Lower lobe of right lung (tissue), 2 donors: ENCODE measurements around the gene FOXP1. TPM values are rescaled to one million over a fixed set of nuclear protein-coding genes. Genes with fewer than 3 reads are reported as not detected.

Source experiments
- ATAC-seq, 2 donors: fragments of 200-7000 bp; cut with Tn5 transposase; one replicate each; pipeline ENCODE4 v1.9.1; 2020 to 2022; ENCODE audit warnings: mild to moderate bottlenecking in 2 of 2, moderate library complexity in 2 of 2
- DNase-seq: peaks from one replicate; pipeline ENCODE4 v3.0.0-alpha.2; 2020
- H3K27ac ChIP-seq: fragments of 200-600 bp; one replicate; pipeline ENCODE4 v1.8.0; 2022
- H3K27me3 ChIP-seq: fragments of 200-600 bp; one replicate; pipeline ENCODE4 v1.8.0; 2022; ENCODE audit warnings: low read depth
- H3K36me3 ChIP-seq: fragments of 200-600 bp; one replicate; pipeline ENCODE4 v1.8.0; 2022; ENCODE audit warnings: mild to moderate bottlenecking
- H3K4me1 ChIP-seq: fragments of 200-600 bp; one replicate; pipeline ENCODE4 v1.8.0; 2022
- H3K4me3 ChIP-seq: fragments of 200-600 bp; one replicate; pipeline ENCODE4 v1.8.0; 2022; ENCODE audit warnings: mild to moderate bottlenecking
- H3K9me3 ChIP-seq: fragments of 200-600 bp; one replicate; pipeline ENCODE4 v1.8.0; 2022
- intact Hi-C: fragments of 100-400 bp; cut with DNase I; formaldehyde crosslinking; loops from one replicate; pipeline ENCODE4 v1.11.0; 2022
- total RNA-seq: library from RNA; stranded (reverse); fragmentation: NEBNext Ultra II Directional; extraction: Animal tissue kit (Norgen Biotek cat#: 25700); gene quantifications from one replicate; pipeline ENCODE4 v1.2.1, GENCODE V29; 2021
- TF ChIP-seq, protein P1 (sequence below): fragments of 200-600 bp; IDR thresholded peaks from one replicate; pipeline ENCODE4 v1.8.0; 2022; ENCODE audit warnings: antibody characterized with exemption, mild to moderate bottlenecking
- donor health status: DM: no; HTN: yes; CAD: no; lungs with severe emphysema.

FOXP1 gene
- total RNA-seq, 1 donor from 2014 or later = 138 TPM

DNA sequence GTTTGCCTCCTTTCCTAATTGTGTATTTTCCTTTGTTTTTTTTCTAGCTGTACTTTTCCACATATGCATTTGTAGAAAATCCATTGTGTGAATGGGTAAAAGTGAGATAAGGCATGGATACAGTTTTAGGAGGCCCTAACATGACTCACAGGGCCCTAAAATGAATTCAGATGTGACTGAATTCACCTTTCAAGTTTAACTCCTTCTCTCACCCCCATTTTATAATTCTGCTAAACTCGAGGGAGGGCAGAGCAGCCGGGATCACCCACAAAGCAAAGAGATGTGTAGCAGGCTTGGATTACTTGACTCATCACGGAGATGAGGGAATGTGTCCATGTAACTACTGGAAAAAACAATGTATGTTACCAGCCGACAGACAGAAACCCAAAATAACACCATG lies 59.9 kb downstream of the FOXP1 start:
- TF ChIP-seq, protein P1, sequence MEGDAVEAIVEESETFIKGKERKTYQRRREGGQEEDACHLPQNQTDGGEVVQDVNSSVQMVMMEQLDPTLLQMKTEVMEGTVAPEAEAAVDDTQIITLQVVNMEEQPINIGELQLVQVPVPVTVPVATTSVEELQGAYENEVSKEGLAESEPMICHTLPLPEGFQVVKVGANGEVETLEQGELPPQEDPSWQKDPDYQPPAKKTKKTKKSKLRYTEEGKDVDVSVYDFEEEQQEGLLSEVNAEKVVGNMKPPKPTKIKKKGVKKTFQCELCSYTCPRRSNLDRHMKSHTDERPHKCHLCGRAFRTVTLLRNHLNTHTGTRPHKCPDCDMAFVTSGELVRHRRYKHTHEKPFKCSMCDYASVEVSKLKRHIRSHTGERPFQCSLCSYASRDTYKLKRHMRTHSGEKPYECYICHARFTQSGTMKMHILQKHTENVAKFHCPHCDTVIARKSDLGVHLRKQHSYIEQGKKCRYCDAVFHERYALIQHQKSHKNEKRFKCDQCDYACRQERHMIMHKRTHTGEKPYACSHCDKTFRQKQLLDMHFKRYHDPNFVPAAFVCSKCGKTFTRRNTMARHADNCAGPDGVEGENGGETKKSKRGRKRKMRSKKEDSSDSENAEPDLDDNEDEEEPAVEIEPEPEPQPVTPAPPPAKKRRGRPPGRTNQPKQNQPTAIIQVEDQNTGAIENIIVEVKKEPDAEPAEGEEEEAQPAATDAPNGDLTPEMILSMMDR = no peak
- no peaks in the 10 kb centered on the region for H3K27me3 ChIP-seq
- DNase-seq (no peak), ATAC-seq (no peak)
- peaks cover 3% of the 10 kb centered on the region for H3K4me1 ChIP-seq
- no peak overlapping the region for H3K4me3 ChIP-seq
- no peaks in the 10 kb centered on the region for H3K36me3 ChIP-seq
- no peaks in the 10 kb centered on the region for H3K9me3 ChIP-seq
- intact Hi-C loops = no loop called here
- H3K27ac ChIP-seq = no peak overlapping the region

DNA sequence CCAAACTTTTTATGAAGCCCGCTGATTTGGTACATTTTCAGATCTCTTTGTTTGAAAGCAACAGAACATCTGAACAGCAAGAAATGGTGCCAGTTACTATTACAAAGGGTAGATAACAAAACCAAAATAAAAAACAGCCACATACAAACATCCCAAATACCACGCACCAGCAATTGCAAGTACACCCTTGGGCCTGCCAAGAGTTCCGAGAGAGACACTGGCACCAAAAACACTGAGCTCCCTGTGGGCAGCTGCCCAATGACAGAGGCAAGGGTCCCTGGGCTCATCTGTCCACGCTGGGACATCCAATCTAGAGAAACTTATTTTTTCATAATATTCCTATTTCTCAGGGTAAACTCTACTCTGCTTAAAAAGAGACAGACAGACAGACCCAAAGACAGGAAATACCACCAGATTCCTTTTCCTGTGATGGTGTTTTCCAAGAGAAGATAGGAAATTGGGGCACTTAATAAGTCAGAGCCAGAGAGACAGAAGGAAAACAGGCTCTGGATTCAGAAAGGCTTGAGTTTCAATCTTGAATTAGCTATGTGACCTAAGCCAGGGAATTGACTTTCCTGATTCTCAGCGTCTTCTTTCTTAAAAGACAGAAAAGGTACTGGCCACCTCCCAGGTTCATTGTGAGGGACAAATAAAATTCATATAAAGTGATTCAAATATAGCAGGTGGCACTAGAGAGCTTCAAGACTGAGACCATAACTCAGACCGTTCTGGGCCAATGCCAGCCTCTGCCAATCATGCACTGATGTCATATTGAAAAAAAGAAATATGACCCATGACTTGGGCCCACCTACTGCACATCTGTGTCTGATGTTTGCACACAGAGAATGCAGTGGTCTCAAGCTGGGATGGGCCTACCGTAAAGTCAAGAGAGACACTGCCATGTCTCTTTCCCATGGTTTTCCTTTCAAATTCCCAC lies 61.3 kb downstream of the FOXP1 start:
- TF ChIP-seq, protein P1 = no peak
- H3K36me3 ChIP-seq = no peaks in the 10 kb centered on the region
- ATAC-seq (no peak), DNase-seq (no peak)
- H3K27me3 ChIP-seq = no peaks in the 10 kb centered on the region
- no peaks in the 10 kb centered on the region for H3K9me3 ChIP-seq
- no peak overlapping the region for H3K4me3 ChIP-seq
- H3K27ac ChIP-seq = no peak overlapping the region
- peaks cover 3% of the 10 kb centered on the region for H3K4me1 ChIP-seq
- intact Hi-C loops = no loop called here

DNA sequence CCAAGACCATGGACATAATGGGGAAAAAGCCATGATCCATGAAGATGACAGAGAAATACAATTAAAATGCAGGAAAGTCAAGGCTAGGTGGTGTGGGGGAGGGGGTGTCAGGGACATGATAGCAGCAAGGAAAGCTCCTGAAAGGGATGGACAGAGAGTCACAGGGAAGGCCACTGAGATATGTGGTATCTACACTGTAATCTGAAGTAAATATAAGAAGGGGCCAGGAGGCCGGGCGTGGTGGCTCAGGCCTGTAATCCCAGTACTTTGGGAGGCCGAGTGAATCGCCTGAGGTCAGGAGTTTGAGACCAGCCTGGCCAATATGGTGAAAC lies 62.5 kb downstream of the FOXP1 start:
- H3K27ac ChIP-seq = no peak overlapping the region
- ATAC-seq (no peak), DNase-seq (no peak)
- TF ChIP-seq, protein P1 = no peak
- no peaks in the 10 kb centered on the region for H3K36me3 ChIP-seq
- H3K27me3 ChIP-seq = no peaks in the 10 kb centered on the region
- H3K4me1 ChIP-seq = peaks cover 10% of the 10 kb centered on the region
- H3K4me3 ChIP-seq = no peak overlapping the region
- intact Hi-C loops = no loop called here
- H3K9me3 ChIP-seq = no peaks in the 10 kb centered on the region

DNA sequence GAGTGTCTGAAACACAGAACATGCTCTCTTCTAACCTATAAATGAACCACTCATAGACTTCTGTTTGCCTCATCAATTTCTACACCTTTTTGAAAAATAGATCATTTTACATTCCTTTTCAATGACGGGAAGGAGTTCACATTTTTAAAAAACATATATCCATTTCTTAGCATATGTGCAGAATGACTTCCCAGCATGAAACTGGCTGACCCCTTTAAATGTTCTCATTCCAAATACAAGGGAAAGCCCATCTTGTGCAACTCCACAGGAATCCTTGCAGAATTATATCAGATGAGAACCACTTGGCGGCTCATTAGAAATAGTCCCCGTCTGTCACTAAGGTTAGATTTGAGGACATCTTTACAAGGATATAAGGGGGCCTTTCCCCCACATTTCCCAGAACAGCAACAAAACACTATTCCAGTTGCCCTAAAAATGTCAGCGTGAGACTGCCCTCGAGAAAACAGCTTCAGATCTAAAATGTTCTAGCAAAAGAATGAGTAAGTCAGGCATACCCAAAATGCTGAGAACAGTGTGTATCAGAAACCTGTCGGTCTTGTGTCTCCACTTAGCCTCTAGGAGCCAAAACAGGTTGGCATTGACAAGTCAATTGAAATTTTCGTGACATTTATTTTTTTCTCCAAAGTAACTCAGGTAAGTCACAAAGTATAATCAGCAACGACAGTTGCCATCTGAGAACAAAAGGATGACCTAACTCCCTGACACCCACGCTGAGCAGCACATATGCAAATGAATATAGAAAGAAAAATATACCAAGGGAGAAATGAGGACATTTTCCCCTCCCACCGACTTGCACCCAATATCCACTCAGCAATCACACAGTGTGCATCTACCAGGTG lies 63.1 kb downstream of the FOXP1 start:
- Histone ChIP-seq H3K9me3 (no peaks in the 10 kb centered on the region), H3K4me1 (peaks cover 15% of the 10 kb centered on the region), H3K36me3 (no peaks in the 10 kb centered on the region), H3K4me3 (no peak overlapping the region), H3K27ac (no peak overlapping the region), H3K27me3 (no peaks in the 10 kb centered on the region)
- TF ChIP-seq, protein P1 = no peak
- DNase-seq (no peak), ATAC-seq (no peak)
- intact Hi-C loops = no loop called here

GRCh38 chr3:71518089-71518488 lies 65.4 kb downstream of the FOXP1 start:
- ATAC-seq (no peak), DNase-seq (no peak)
- Histone ChIP-seq H3K27me3 (no peaks in the 10 kb centered on the region), H3K9me3 (no peaks in the 10 kb centered on the region), H3K4me1 (peaks cover 17% of the 10 kb centered on the region), H3K36me3 (no peaks in the 10 kb centered on the region), H3K27ac (no peak overlapping the region), H3K4me3 (no peak overlapping the region)
- intact Hi-C loops = no loop called here
- TF ChIP-seq, protein P1 = no peak
